Measurements from ENCODE around the gene GOLGA6D.
"Not testable (repeated sequence)": the region's sequence is repeated elsewhere in the genome, so short reads cannot be mapped to it uniquely, and the experiment has no call there.

DNA sequence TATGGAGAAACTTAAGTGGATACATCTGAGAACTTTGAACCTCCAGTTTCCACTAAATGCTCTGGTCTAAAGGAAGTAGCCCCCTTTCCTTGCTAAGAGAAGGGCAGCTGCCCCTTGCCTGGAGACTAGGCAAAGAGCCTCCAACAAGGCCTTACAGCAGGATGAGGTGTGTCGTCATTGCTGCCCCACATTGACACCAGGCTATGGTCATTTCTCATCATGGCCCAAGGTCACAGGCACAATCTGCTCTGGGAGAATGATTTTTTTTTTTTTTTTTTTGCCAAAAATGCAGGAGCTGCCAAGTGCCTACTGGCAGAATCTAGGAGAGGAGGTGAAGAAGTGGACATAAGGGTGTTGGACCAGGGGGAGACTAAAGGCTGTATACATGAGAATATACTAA lies 36.9 kb upstream of the GOLGA6D start:
- TF ChIP-seq, protein P1, sequence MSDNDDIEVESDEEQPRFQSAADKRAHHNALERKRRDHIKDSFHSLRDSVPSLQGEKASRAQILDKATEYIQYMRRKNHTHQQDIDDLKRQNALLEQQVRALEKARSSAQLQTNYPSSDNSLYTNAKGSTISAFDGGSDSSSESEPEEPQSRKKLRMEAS (IDR thresholded peaks at IDR 0.05; ENCODE audit: low read depth, low read length) = not testable (repeated sequence)
- TF ChIP-seq CTCF (IDR thresholded peaks at IDR 0.05; ENCODE audit: low read depth, low read length) = not testable (repeated sequence)

All from NB4 (cell line).